GM12878 (cell line): ENCODE measurements around the gene HNRNPA1. TPM values are rescaled to one million over a fixed set of nuclear protein-coding genes. Genes with fewer than 3 reads are reported as not detected.
A peak's percentile ranks its signal among the peaks of the same experiment; 100 is the strongest.

Source experiments
- ATF7 ChIP-seq: fragments of 450-650 bp; IDR thresholded peaks from 2 replicates; pipeline ENCODE4 v1.6.1; 2016; ENCODE audit warnings: low read depth, mild to moderate bottlenecking
- BACH1 ChIP-seq: fragments of 450-650 bp; IDR thresholded peaks from 2 replicates; pipeline ENCODE4 v1.6.1; 2017; ENCODE audit warnings: mild to moderate bottlenecking, borderline replicate concordance
- CHD1 ChIP-seq: IDR thresholded peaks from 2 replicates; pipeline ENCODE4 v1.6.1; 2012; ENCODE audit warnings: low read depth, low read length, improper control_type of control experiment
- E2F4 ChIP-seq: IDR thresholded peaks from 2 replicates; pipeline ENCODE4 v1.6.1; 2012; ENCODE audit warnings: low read depth, low read length, improper control_type of control experiment
- E2F8 ChIP-seq: fragments of 450-650 bp; IDR thresholded peaks from 2 replicates; pipeline ENCODE4 v1.6.1; 2018; ENCODE audit warnings: mild to moderate bottlenecking, low read depth, moderate library complexity; ENCODE audit not compliant: partially characterized antibody
- FOS ChIP-seq: IDR thresholded peaks from 3 replicates; pipeline ENCODE4 v1.6.1; 2011; ENCODE audit warnings: borderline replicate concordance; ENCODE audit not compliant: insufficient read length; ENCODE audit errors: extremely low read depth
- FOXK2 ChIP-seq: fragments of 450-650 bp; IDR thresholded peaks from 2 replicates; pipeline ENCODE4 v1.6.1; 2017; ENCODE audit warnings: mild to moderate bottlenecking, moderate library complexity
- GATAD2B ChIP-seq: fragments of 450-650 bp; conservative IDR thresholded peaks from 2 replicates; pipeline ENCODE4 v1.6.1; 2017; ENCODE audit warnings: low read depth, mild to moderate bottlenecking, moderate library complexity
- HDGF ChIP-seq: fragments of 450-650 bp; IDR thresholded peaks from 2 replicates; pipeline ENCODE4 v1.6.1; 2016; ENCODE audit warnings: antibody characterized with exemption
- KAT2A ChIP-seq: conservative IDR thresholded peaks from 2 replicates; pipeline ENCODE4 v1.6.1; 2011; ENCODE audit warnings: low read depth, low read length; ENCODE audit not compliant: control insufficient read depth
- NR2F1 ChIP-seq: fragments of 450-650 bp; conservative IDR thresholded peaks from 2 replicates; pipeline ENCODE4 v1.6.1; 2017; ENCODE audit warnings: mild to moderate bottlenecking
- POLR2A ChIP-seq: IDR thresholded peaks from 2 replicates; pipeline ENCODE4 v1.6.1; 2011; ENCODE audit warnings: low read depth, mild to moderate bottlenecking, low read length
- POLR2AphosphoS5 ChIP-seq: IDR thresholded peaks from 2 replicates; pipeline ENCODE4 v1.6.1; 2011; ENCODE audit warnings: mild to moderate bottlenecking, low read length, inconsistent platforms
- RB1 ChIP-seq: fragments of 450-650 bp; formaldehyde crosslinking; IDR thresholded peaks from 2 replicates; pipeline ENCODE4 v1.6.1; 2017; ENCODE audit warnings: mild to moderate bottlenecking, borderline replicate concordance
- RUNX3 ChIP-seq: IDR thresholded peaks from 2 replicates; pipeline ENCODE4 v1.6.1; 2012; ENCODE audit warnings: low read length, inconsistent platforms
- SIN3A ChIP-seq: IDR thresholded peaks from 2 replicates; pipeline ENCODE4 v1.6.1; 2012; ENCODE audit warnings: low read depth, low read length, improper control_type of control experiment
- TCF12 ChIP-seq: IDR thresholded peaks from 2 replicates; pipeline ENCODE4 v1.6.1; 2011; ENCODE audit warnings: low read depth, mild to moderate bottlenecking, low read length
- USF2 ChIP-seq: IDR thresholded peaks from 2 replicates; pipeline ENCODE4 v1.6.1; 2011; ENCODE audit warnings: low read depth, low read length, improper control_type of control experiment, borderline replicate concordance
- ZBTB33 ChIP-seq: fragments of 450-650 bp; IDR thresholded peaks from 2 replicates; pipeline ENCODE4 v1.6.1; 2017; ENCODE audit warnings: mild to moderate bottlenecking
- ZNF207 ChIP-seq: fragments of 450-650 bp; IDR thresholded peaks from 2 replicates; pipeline ENCODE4 v1.6.1; 2014; ENCODE audit warnings: antibody characterized with exemption, mild to moderate bottlenecking, borderline replicate concordance
- ZNF217 ChIP-seq: fragments of 450-650 bp; IDR thresholded peaks from 2 replicates; pipeline ENCODE4 v1.6.1; 2017; ENCODE audit warnings: antibody characterized with exemption, mild to moderate bottlenecking
- polyA plus RNA-seq, 11 experiments: library from polyadenylated mRNA; depleted of rRNA in 4 of 11; unstranded in 6 of 11; stranded (reverse) in 5 of 11; fragments of >200 nt; fragmentation: Nextera tagmentation in 4 of 11; fragmentation: Illumina TruSeq in 1 of 11; extraction: Ambion mirVana in 4 of 11; extraction: Trizol in 1 of 11; gene quantifications; 1 replicate in 1 of 11; 2 replicates in 10 of 11; pipeline versions ENCODE4 v1.2.1 to v1.2.3, GENCODE V29; 2011 to 2016; ENCODE audit warnings: inconsistent platforms in 2 of 11, missing spikeins in 2 of 11, low read depth in 1 of 11
- total RNA-seq, 4 experiments: library from RNA; depleted of rRNA in 3 of 4; stranded (reverse); fragments of >200 nt in 3 of 4; fragmentation: Illumina TruSeq in 1 of 4; extraction: Trizol in 1 of 4; gene quantifications; 2 replicates each; pipeline versions ENCODE4 v1.2.1 to v1.2.3, GENCODE V29; 2013 to 2021

Gene HNRNPA1
- total and polyA plus RNA-seq, 10 of the 15 experiments (the other 5 are each of a cell fraction or from before 2014, with no cell fraction given), result 630 to 2,342 (median 1,407) TPM

GRCh38 chr12:54279632-54280467 is 676 bp upstream of the HNRNPA1 start, which contains the start of gene CBX5 (continued):
- 0 out of 2 replicates have a peak, but pooled peaks have one; percentile 79 for TF ChIP-seq CHD1
- TF ChIP-seq POLR2AphosphoS5, result peak; percentile 95
- peak; percentile 67 for TF ChIP-seq FOS
- 0 out of 2 replicates have a peak, but pooled peaks have one; percentile 16 for TF ChIP-seq BACH1
- TF ChIP-seq FOXK2, result no peak
- no peak for TF ChIP-seq ATF7
- TF ChIP-seq E2F8, result peak; percentile 86
- peak; percentile 70; the same call in 1 of the 2 replicates for TF ChIP-seq HDGF
- TF ChIP-seq RB1, result peak; percentile 100
- peak; percentile 88 for TF ChIP-seq POLR2A
- no peak for TF ChIP-seq NR2F1
- TF ChIP-seq USF2, result no peak
- no peak for TF ChIP-seq ZBTB33
- TF ChIP-seq RUNX3, result peak; percentile 86
- TF ChIP-seq GATAD2B, result peak; percentile 51; the same call in 1 of the 2 replicates
- TF ChIP-seq TCF12, result peak; percentile 80; the same call in 1 of the 2 replicates
- no peak for TF ChIP-seq KAT2A
- 0 out of 2 replicates have a peak, but pooled peaks have one; percentile 18 for TF ChIP-seq ZNF207
- TF ChIP-seq E2F4, result peak; percentile 81
- TF ChIP-seq ZNF217, result no peak
- peak; percentile 78 for TF ChIP-seq SIN3A
